Measurements from ENCODE around the gene C5orf34. TPM values are rescaled to one million over a fixed set of nuclear protein-coding genes. Genes with fewer than 3 reads are reported as not detected.
A peak's percentile ranks its signal among the peaks of the same experiment; 100 is the strongest.
"Not testable (repeated sequence)": the region's sequence is repeated elsewhere in the genome, so short reads cannot be mapped to it uniquely, and the experiment has no call there.

C5orf34 gene
- total and polyA plus RNA-seq, 8 donors, result 1.00 to 7.2 (median 1.6) TPM; not detected in 2

GRCh38 chr5:43515678-43516048, 715 bp upstream of the C5orf34 start:
- TF ChIP-seq POLR2A (IDR thresholded peaks at IDR 0.05) (no peak), POLR2AphosphoS5 (IDR thresholded peaks at IDR 0.05) (no peak), EP300 (IDR thresholded peaks at IDR 0.05) (no peak), CTCF (IDR thresholded peaks at IDR 0.05) (no peak)
- Histone ChIP-seq H3K27ac (peak overlapping the region in 4 of 5 donors; percentile 84 to 92 (median 88)), H3K27me3 (no peaks in the 10 kb centered on the region), H3K36me3 (no peaks in the 10 kb centered on the region), H3K4me3 (peak overlapping the region; percentile 60 to 72 (median 66)), H3K9me3 (no peaks in the 10 kb centered on the region), H3K4me1 (peaks cover 0 to 24% (median 17%) of the 10 kb centered on the region in 4 donors)
- no peak for DNase-seq
- intact Hi-C loops (cut with DNase I; ENCODE audit: low total_unique reads), result no loop called here
- 7 to 10% (median 7%) methylated on average over 1 of the region's 1 CpG for WGBS, 5 donors

GRCh38 chr5:43514471-43514815, 505 bp downstream of the C5orf34 start:
- peak overlapping the region; percentile 60 to 72 (median 66) for H3K4me3 ChIP-seq
- peak overlapping the region; percentile 14 to 92 (median 86) for H3K27ac ChIP-seq
- intact Hi-C loops (cut with DNase I; ENCODE audit: low total_unique reads), result no loop called here
- no peak for DNase-seq
- no peaks in the 10 kb centered on the region for H3K36me3 ChIP-seq
- no peaks in the 10 kb centered on the region for H3K27me3 ChIP-seq
- no peaks in the 10 kb centered on the region for H3K9me3 ChIP-seq
- 0 to 3% (median 1%) methylated on average over 6 of the region's 6 CpGs for WGBS, 5 donors
- TF ChIP-seq EP300 (IDR thresholded peaks at IDR 0.05), result no peak
- no peak for TF ChIP-seq POLR2A (IDR thresholded peaks at IDR 0.05)
- no peak for TF ChIP-seq POLR2AphosphoS5 (IDR thresholded peaks at IDR 0.05)
- no peak for TF ChIP-seq CTCF (IDR thresholded peaks at IDR 0.05)
- peaks cover 0 to 24% (median 17%) of the 10 kb centered on the region in 4 donors for H3K4me1 ChIP-seq

GRCh38 chr5:43514025-43514424, 923 bp downstream of the C5orf34 start:
- Histone ChIP-seq H3K36me3 (peaks cover 0 to 2% (median 0%) of the 10 kb centered on the region in 4 donors), H3K9me3 (no peaks in the 10 kb centered on the region), H3K27me3 (no peaks in the 10 kb centered on the region), H3K4me3 (peak overlapping the region; percentile 60 to 72 (median 66)), H3K4me1 (peaks cover 0 to 24% (median 17%) of the 10 kb centered on the region in 4 donors), H3K27ac (peak overlapping the region in 3 of 5 donors; percentile 84 to 90 (median 86))
- peak in 1 of 2 donors; percentile 15 for DNase-seq
- no peak for TF ChIP-seq POLR2A (IDR thresholded peaks at IDR 0.05)
- no peak for TF ChIP-seq POLR2AphosphoS5 (IDR thresholded peaks at IDR 0.05)
- TF ChIP-seq EP300 (IDR thresholded peaks at IDR 0.05), result no peak
- TF ChIP-seq CTCF (IDR thresholded peaks at IDR 0.05), result no peak
- 11 to 16% (median 13%) methylated on average over 4 of the region's 4 CpGs for WGBS, 5 donors
- intact Hi-C loops (cut with DNase I; ENCODE audit: low total_unique reads), result no loop called here

- intact Hi-C loops (cut with DNase I; ENCODE audit: low total_unique reads); H3K27ac ChIP-seq; H3K9me3 ChIP-seq; H3K27me3 ChIP-seq; DNase-seq; H3K4me3 ChIP-seq: not testable (repeated sequence)
- WGBS, 5 donors, result 87 to 98% (median 93%) methylated on average over 5 to 36 of the region's 36 CpGs
- peaks cover 0 to 22% (median 16%) of the 10 kb centered on the region in 4 donors for H3K4me1 ChIP-seq
- H3K36me3 ChIP-seq, result peaks cover 0 to 17% (median 8%) of the 10 kb centered on the region in 4 donors
Observed at GRCh38 chr5:43511062-43511461, 3.9 kb downstream of the C5orf34 start.

- no peak for TF ChIP-seq POLR2AphosphoS5 (IDR thresholded peaks at IDR 0.05)
- no peak for TF ChIP-seq EP300 (IDR thresholded peaks at IDR 0.05)
- no peak for TF ChIP-seq POLR2A (IDR thresholded peaks at IDR 0.05)
- no peak for TF ChIP-seq CTCF (IDR thresholded peaks at IDR 0.05)
- no peak for DNase-seq
- Histone ChIP-seq H3K4me1 (no peaks in the 10 kb centered on the region), H3K4me3 (no peak overlapping the region), H3K9me3 (no peaks in the 10 kb centered on the region), H3K27ac (no peak overlapping the region), H3K36me3 (peaks cover 0 to 10% (median 7%) of the 10 kb centered on the region in 4 donors), H3K27me3 (no peaks in the 10 kb centered on the region)
- intact Hi-C loops (cut with DNase I; ENCODE audit: low total_unique reads), result no loop called here
- WGBS, 5 donors, result 85 to 98% (median 94%) methylated on average over 2 of the region's 2 CpGs
Observed at GRCh38 chr5:43498581-43498980, 16.4 kb downstream of the C5orf34 start.

Data from stomach (tissue), 9 donors.